Transverse colon (tissue), 4 donors: ENCODE results near the gene LSAMP.

Experiments used
- CTCF ChIP-seq, 5 experiments: fragments of 200-600 bp in 3 of 5; fragments of 450-650 bp in 2 of 5; sonication (generic) in 3 of 5; IDR thresholded peaks; 1 replicate in 2 of 5; 2 replicates in 3 of 5; pipeline ENCODE4 v1.5.1; 2016 to 2017; ENCODE audit warnings: antibody characterized with exemption in 5 of 5, inconsistent platforms in 3 of 5, mild to moderate bottlenecking in 2 of 5, moderate library complexity in 1 of 5
- POLR2AphosphoS5 ChIP-seq, 3 donors: sonication (generic); formaldehyde crosslinking; IDR thresholded peaks; one replicate each; pipeline ENCODE4 v1.6.1; 2016; ENCODE audit warnings: antibody characterized with exemption in 3 of 3

GRCh38 chr3:115986555-115987207 lies 458.6 kb downstream of the LSAMP start:
- TF ChIP-seq POLR2AphosphoS5 (IDR thresholded peaks at IDR 0.05), result no peak
- TF ChIP-seq CTCF (IDR thresholded peaks at IDR 0.05), result peak in 2 of 5 experiments; percentile 6 to 14
